ENCODE measurements around the gene HNRNPLL.
"Not testable (repeated sequence)": the region's sequence is repeated elsewhere in the genome, so short reads cannot be mapped to it uniquely, and the experiment has no call there.

Gene HNRNPLL

DNA sequence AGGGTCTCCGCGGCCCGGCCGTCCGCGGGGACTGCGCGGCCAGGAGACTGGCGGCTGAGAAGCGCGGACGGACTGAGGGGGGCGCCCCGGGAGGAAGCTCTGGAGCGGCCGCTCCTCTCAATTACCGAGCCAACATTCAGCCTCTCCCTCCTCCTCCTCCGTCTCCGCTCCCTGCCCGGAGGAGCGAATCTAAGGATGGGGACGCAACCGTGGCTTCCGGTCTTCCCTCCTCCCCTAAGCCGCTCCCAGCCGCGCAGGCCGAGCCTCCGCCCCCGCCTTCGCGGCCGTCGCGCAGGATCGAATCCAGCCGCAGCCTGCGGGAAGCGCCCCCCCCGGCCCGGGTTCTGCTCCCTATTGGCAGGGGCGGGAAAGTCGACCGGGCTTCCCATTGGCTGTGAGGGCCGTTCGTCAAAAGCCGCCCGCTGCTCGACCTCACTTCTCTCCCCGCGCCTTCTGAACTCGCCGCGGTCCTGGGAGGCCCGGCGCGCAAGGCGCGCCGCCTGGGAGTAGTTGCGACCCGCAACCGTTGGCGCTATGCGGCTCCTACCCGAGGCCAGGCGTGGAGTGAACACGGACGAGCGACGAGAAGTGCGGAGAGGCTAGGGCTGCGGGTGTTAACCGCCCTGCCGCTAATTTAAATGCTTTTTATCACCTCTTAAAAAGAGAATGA, at the start of gene HNRNPLL:
Gene HNRNPLL (minus strand): TSS at position 197 of the 670 bp plus-strand sequence. CDS start 302 bp downstream, outside the sequence.
- peak; percentile 81 to 99 (median 94) for DNase-seq (ENCODE audit: low read depth in 4 of 4, low spot score in 1 of 4)

DNA sequence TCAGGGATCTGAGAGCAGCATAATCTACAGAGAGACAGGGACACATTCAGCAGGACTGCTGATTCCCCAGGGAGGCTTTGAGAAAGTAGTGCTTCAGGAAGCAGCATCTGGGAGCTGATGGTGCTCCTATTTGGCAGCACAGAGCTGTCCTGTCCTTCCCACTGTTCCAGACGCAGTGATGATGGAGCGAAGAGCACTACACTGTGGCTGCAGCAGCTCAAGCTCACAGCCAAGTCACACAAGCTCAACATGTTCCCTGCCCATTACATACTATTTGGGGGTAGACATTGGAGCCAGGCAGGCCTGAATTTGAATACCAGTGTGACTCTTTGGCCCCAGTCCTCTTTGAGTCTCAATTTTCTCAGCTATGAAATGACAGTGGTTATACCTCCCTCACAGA, 48.0 kb upstream of the HNRNPLL start:
- no peak for DNase-seq (ENCODE audit: low read depth in 4 of 4, low spot score in 1 of 4)

DNA sequence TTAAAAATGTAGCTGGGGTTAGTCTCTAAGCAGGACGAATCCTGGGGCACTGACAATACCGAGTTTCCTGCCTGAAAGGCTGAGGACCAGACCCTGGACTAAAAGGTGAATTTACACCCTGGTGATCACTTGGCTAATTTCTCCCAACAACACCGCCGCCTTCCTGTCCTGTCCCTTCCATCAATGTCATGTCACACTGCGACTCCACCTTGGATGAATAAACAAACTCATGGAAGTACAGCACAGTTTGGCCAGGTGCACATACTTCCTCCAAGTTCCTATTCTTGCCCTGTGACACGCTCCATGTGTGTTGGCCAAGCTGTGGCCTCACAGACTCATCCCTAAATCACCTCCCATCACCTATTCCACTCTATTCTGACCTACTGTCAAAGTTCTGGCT, 47.3 kb upstream of the HNRNPLL start:
- DNase-seq (ENCODE audit: low read depth in 4 of 4, low spot score in 1 of 4), result no peak

DNA sequence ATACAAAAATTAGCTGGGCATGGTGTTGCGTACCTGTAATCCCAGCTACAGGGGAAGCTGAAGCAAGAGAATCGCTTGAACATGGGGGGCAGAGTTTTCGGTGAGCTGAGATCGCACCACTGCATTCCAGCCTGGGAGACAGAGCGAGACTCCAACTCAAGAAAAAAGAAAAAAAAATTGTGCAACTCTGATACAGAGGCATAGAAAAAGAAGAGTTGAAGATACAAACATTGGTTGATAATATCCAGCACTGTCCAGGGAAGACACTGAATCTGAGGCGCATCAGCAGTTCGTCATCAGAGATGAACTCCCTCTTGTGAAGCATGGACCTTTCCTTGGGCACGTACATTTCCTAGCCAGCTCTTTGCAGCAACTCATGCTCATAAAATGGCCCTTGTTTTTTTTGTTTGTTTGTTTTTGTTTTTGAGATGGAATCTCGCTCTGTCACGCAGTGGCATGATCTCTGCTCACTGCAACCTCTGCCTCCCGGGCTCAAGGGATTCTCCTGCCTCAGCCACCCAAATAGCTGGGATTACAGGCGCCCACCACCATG, 46.5 kb upstream of the HNRNPLL start:
- DNase-seq (ENCODE audit: low read depth in 4 of 4, low spot score in 1 of 4), result no peak

DNA sequence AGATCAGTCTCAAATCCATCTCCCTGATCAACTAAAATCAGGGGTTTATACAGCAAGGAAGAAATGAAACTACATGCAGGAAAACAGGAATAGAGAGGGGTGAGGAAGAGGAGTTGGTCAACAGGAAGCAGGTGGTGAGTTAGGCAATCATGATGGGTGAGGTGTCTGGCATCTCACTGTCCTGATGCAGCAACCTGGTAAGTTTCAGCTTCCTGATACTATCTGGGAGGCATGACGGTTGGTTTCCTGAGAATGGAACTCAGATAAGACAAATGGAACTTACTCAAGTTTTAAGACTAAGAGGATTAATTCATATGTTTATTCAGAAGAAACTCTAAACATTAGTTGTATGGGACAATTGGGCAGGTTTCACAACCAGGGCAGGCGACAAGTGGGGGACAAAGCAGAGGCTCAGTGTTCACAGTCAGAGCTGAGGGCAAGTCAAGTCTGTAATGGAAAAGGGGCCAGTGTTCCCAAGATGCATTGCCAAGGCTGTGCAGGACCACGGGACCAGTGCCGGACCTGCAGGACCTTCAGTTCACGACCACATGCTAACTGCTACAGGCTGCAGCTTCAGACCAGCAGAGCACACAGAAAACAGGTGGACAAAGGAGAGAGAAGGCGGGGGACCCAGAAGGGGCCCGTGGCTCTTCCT, 45.5 kb upstream of the HNRNPLL start:
- no peak for DNase-seq (ENCODE audit: low read depth in 4 of 4, low spot score in 1 of 4)

DNA sequence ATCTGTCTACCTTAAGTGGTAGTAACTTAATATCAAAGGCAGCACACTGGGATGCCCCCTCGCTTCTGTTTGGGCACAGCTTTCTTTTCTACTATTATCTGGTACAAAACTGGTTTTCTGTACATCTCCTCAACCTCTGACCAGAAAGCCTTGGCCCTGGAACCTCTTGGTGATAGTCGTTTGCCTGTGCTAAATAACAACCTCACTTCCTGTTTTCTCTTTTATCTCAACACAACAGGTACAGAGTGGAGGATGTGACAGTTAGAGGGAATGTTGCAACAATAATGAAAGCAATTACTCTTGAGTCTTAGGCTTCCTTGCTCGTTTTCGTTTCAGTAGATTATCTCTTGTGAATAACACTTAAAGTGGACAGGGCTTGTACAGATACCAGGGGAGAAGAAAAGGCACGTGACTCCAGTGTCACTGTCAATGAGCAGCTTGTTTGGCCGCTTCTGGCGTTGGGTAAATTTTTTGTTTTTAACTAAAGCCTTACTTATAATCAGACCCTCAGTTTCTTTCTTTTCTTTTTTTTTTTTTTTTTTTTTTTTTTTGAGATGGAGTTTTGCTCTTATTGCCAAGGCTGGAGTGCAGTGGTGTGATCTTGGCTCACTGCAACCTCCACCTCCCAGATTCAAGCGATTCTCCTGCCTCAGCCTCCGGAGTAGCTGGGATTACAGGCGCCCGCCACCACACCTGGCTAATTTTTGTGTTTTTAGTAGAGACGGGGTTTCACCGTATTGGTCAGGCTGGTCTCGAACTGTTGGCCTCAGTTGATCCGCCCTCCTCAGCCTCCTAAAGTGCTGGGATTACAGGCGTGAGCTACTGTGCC, 41.2 kb upstream of the HNRNPLL start:
- DNase-seq (ENCODE audit: low read depth in 4 of 4, low spot score in 1 of 4), result not testable (repeated sequence)

DNA sequence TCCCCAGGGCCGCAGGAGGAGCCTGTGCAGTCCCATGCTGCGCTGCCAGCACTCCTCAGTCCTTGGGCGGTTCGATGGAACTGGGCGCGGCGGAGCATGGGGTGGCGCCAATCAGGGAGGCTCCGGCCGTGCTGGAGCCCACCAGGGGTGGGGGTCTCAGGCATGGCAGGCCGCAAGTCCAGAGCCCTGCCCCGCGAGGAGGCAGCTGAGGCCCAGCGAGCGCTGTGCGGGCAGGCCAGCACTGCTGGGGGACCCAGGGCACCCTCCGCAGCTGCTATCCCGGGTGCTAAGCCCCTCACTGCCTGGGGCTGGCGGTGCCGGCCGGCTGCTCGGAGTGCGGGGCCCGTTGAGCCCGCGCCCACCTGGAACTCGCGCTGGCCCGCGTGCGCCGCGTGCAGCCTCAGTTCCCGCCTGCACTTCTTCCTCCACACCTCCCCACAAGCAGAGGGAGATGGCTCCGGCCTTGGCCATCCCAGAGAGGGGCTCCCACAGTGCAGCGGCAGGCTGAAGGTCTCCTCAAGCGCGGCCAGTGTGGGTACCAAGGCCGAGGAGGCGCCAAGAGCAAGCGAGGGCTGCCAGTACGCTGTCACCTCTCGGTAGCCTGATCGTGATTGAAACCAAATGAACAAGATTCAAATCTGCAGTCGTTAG, 40.4 kb upstream of the HNRNPLL start:
- no peak for DNase-seq (ENCODE audit: low read depth in 4 of 4, low spot score in 1 of 4)

DNA sequence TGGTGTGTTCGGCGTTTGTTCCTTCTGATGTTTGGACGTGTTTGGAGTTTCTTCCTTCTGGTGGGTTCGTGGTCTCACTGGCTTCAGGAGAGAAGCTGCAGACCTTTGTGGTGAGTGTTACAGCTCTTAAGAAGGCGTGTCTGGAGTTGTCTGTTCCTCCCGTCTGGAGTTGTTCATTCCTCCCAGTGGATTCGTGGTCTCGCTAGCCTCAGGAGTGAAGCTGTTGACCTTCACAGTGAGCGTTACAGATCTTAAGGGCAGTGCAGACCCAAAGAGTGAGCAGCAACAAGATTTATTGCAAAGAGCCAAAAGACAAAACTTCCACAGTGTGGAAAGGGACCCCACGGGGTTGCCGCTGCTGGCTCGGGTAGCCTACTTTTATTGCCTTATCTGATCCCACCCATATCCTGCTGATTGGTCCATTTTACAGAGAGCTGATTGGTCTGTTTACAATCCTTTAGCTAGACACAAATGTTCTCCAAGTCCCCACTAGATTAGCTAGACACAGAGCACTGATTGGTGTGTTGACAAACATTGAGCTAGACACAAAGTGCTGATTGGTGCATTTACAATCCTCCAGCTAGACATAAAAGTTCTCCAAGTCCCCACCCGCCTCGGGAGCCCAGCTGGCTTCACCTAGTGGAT, 39.8 kb upstream of the HNRNPLL start:
- DNase-seq (ENCODE audit: low read depth in 4 of 4, low spot score in 1 of 4), result not testable (repeated sequence)

DNA sequence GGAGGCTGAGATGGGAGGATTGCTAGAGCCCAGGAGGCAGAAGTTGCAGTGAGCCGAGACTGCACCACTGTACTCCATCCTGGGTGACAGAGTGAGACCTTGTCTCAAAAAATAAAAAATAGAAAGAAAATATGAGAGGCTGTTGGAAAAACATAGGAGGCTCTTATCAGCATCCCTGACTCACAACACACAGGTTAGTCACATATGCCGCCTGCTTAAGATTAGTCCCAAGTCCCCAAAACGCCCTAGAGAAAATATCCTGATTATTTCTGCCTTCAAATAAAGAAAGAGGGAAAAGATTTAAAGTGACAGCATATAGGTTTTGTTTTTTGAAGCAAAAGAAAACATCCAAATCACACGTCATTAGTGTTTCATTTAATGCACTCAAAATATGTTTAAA, 33.3 kb upstream of the HNRNPLL start:
- DNase-seq (ENCODE audit: low read depth in 4 of 4, low spot score in 1 of 4), result no peak

DNA sequence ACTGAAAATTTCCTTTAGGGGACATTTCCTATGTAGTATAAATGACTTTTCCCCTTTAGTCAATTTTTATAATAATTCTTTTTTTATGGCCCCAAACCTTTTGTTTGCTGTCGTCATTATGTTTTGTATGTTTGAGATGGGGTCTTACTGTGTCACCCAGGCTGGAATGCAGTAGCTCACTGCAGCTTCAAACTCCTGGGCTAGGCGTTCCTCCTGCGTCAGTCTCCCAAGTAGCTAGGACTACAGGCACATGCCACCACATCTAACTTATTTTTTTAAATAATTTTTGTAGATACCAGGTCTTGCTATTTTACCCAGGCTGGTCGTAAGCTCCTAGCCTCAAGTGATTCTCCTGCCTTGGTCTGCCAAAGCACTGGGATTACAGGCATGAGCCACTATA, 32.4 kb upstream of the HNRNPLL start:
- DNase-seq (ENCODE audit: low read depth in 4 of 4, low spot score in 1 of 4), result no peak

DNA sequence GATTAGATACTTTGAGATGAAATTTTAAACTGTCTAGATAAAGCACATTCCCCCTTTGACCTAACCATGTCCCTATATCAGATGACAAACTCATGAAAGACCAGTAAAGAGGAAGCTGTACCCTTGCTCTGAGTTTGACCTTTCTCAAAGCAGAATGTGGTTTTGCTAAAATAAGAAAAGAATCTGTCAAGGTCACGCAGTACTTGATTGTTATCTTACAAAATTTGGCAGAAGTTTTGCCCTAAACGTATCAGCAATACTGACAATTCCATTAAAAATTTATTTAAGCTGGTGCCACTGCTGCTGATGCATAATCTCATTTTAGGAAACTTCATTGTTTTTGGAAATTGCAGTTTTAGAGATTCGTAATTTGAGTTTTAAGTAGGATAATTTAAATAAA, 32.0 kb upstream of the HNRNPLL start:
- no peak for DNase-seq (ENCODE audit: low read depth in 4 of 4, low spot score in 1 of 4)

DNA sequence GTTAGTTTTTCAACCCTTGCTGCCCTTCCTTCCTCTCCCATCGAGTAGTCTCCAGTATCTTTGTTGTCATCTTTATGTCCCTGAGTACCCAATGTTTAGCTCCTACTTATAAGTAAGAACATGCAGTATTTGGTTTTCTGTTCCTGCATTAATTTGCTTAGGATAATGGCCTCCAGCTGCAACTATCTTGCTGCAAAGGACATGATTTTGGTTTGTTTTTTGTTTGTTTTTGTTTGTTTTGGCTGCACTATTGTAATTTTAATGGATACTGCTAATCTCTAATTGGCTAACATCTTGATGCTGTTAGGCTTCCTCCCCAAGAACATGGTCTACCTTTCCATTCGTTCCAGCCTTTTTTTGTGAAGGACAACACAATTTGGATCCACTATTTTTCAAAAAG, 31.2 kb upstream of the HNRNPLL start:
- no peak for DNase-seq (ENCODE audit: low read depth in 4 of 4, low spot score in 1 of 4)

DNA sequence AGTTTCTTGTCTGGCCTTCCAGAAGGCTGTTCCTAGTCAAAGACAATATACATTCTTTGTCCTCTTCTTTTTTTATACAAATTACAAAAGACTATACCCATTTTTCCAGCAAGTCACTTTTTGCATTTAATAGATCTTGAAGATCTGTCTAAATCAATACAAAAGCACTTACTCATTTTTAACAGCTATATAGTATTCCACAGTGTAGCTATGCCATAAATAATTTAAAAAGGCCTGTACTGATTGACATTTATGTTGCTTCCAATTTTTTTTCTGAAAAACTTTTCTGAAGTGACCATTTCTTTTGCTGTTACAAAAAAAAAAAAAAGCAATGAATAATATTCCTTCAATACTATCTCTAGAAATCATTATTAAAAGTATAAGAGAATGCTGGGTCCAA, 30.3 kb upstream of the HNRNPLL start:
- no peak for DNase-seq (ENCODE audit: low read depth in 4 of 4, low spot score in 1 of 4)

DNA sequence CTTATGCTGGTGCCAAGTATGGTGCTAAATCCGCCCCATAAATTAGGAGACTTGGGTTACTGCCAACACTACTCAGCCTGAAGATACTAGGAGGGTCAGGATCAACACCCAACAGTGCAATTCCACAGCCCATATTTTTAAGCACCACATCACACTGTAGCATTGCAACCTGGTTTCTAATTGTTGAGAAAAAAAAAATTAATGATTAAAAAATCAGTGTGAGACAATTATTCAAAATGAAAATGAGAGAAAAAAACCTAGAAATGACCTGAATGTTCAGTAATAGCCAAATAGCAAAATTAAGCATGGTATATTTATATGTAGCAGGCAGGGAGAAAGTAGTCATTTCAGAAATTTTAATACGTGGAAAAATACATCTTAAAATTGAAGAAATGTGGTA, 29.2 kb upstream of the HNRNPLL start:
- DNase-seq (ENCODE audit: low read depth in 4 of 4, low spot score in 1 of 4), result no peak

DNA sequence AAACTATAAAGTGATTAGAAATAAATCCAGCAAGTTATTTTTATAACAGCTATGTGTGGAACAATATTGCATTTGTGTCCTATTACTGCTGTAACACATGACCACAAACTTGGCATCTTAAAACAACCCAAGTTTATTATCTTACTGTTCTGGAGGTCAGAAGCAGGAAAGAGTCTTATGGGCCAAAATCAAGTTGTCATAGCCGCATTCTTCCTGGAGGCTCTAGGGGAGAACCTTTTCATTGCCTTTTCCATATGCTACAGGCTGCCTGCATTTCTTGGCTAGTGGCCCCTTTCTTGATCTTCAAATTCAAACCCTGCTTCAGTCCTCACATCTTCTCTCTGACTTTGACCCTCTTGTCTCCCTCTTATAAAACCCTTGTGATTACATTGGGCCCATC, 27.0 kb upstream of the HNRNPLL start:
- no peak for DNase-seq (ENCODE audit: low read depth in 4 of 4, low spot score in 1 of 4)

DNA sequence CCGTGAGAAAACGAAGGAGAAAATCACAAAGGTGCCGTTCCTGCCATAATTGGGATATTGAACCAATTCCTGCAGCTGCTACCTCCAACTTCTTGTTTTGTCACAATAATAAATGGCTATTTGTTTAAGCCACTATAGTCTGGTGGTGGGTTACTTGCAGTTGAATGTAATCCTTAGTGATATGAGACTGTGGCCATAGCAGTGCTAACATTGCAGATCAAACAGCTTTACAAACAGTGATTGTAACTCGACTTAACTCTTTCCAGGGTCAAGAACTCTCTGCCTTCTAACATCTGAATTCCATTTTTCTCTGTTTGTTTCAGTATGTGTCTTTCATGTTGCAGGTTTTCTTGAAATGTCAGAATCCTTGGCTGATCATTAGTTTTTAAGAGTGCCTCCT, 24.7 kb upstream of the HNRNPLL start:
- no peak for DNase-seq (ENCODE audit: low read depth in 4 of 4, low spot score in 1 of 4)

DNA sequence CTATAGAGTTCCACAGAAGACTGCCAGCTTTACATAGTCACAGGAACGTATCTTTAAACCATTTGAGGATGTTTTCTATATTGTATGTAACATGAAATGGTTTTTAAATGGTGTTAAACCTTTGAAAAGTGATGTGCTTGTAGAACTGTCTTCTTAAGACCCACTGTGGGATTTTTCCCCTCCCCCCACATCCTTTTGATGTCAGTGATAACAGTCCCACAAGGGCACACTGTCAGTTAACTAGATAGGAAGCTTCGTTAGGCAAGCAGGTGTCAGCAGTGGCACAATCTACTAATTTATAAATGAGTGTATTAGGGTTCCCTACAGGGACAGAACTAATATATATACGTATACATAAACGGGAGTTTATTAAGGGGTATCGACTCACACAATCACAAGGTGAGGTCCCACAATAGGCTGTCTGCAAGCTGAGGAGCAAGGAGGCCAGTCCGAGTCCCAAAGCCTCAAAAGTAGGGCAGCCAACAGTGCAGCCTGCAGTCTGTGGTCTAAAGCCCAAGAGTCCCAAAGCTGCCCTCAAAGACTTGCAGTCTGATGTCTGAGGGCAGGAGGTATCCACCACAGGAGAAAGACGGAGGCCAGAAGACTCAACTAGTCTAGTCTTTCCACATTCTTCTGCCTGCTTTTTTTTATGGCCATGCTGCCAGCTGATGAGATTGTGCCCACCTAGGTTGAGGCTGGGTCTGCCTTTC, 23.8 kb upstream of the HNRNPLL start:
- no peak for DNase-seq (ENCODE audit: low read depth in 4 of 4, low spot score in 1 of 4)

DNA sequence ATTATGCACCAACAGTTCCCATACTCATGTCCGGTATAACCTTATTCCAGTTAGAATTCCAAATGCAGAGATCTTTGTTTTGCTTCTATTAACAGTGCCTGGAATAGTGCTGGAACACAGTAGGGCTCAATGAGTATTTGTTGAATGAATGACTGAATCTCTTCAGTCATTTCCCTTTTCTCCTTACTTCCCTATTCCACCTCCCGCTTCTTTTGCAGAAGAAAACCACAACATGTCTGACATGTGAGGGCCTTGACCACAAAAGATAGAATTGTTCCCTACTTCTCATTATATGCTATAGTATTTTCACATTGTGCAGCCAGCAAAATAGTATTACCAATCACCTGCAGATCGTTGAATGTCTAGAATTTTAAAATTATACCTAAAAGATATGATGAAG, 19.5 kb upstream of the HNRNPLL start:
- DNase-seq (ENCODE audit: low read depth in 4 of 4, low spot score in 1 of 4), result no peak

DNA sequence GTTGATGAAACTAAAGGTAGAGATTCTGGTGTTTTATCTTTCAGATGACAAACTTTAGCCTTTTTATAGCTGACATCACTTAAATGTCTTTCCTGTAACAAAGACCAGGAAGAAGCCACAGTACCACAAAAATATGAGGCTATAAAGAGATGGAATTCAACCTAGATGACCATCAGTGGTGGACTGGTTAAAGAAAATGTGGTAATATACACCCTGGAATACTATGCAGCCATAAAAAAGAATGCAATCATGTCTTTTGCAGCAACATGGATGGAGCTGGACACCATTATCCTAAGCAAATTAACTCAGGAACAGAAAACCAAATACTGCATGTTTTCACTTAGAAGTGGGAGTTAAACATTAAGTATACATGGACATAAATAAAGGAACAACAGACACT, 18.3 kb upstream of the HNRNPLL start:
- DNase-seq (ENCODE audit: low read depth in 4 of 4, low spot score in 1 of 4), result no peak

DNA sequence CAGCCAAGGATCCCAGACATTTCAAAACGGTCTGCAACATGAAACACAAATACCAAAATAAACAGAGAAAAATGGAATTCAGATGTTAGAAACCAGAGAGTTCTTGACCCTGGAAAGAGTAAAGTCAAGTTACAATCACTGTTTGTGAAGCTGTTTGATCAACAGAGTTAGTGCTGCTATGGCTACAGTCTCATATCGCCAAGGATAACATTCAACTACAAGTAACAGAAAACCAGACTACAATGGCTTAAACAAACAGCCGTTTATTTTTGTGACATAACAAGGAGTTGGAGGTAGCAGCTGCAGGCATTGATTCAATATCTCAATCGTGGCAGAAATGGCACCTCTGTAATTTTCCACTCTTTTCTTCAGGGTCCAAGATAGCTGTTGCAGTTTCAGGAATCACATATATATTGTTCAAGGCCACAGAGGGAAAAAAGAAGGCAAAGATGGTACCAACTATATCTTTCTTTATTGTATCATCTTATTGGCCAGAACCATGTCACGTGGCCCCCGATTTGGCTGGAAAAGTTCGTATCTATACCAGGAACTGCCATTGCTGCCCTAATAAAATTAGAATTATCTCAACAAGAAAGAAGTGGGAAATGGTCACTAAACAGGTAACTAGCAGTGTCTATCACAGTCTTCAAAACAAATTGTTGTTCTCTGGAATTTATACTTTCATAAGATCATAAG, 17.7 kb upstream of the HNRNPLL start:
- DNase-seq (ENCODE audit: low read depth in 4 of 4, low spot score in 1 of 4), result no peak
